AG09309 (cell line): ENCODE results near the gene ENO1.

Experiments used
- DNase-seq: peaks from one replicate; pipeline ENCODE4 v3.0.0-alpha.2; 2010; ENCODE audit warnings: low read depth
- H3K4me3 ChIP-seq: 2 replicates; pipeline ENCODE4 v1.5.1; 2011; ENCODE audit warnings: mild to moderate bottlenecking, low read depth, low read length, moderate library complexity; ENCODE audit not compliant: control insufficient read depth
- CTCF ChIP-seq: IDR thresholded peaks from 2 replicates; pipeline ENCODE4 v1.5.1; 2011; ENCODE audit warnings: mild to moderate bottlenecking, low read depth, low read length, inconsistent platforms; ENCODE audit not compliant: insufficient read depth, control insufficient read depth; ENCODE audit errors: missing control alignments

The ENO1 gene

GRCh38 chr1:8914466-8914865 lies 36.0 kb upstream of the ENO1 start:
- no peak for TF ChIP-seq CTCF
- DNase-seq, result no peak
- H3K4me3 ChIP-seq, result no peak overlapping the region

GRCh38 chr1:8913457-8913856 lies 35.0 kb upstream of the ENO1 start:
- no peak for DNase-seq
- no peak for TF ChIP-seq CTCF
- H3K4me3 ChIP-seq, result no peak overlapping the region

- H3K4me3 ChIP-seq, result no peak overlapping the region
- no peak for TF ChIP-seq CTCF
These were observed 33.2 kb upstream of the ENO1 start for GRCh38 chr1:8911416-8912309.

GRCh38 chr1:8910914-8911313 lies 32.4 kb upstream of the ENO1 start:
- no peak for DNase-seq
- TF ChIP-seq CTCF, result no peak

More at GRCh38 chr1:8911416-8912309, 33.2 kb upstream of the ENO1 start:
- DNase-seq, result no peak

GRCh38 chr1:8910331-8910730 lies 31.8 kb upstream of the ENO1 start:
- TF ChIP-seq CTCF, result no peak
- no peak for DNase-seq
- H3K4me3 ChIP-seq, result no peak overlapping the region

More at GRCh38 chr1:8910914-8911313, 32.4 kb upstream of the ENO1 start:
- H3K4me3 ChIP-seq, result no peak overlapping the region

GRCh38 chr1:8908388-8909151 lies 30.1 kb upstream of the ENO1 start:
- no peak for DNase-seq
- no peak for TF ChIP-seq CTCF
- no peak overlapping the region for H3K4me3 ChIP-seq
